GM10266 (cell line): Measurements from ENCODE around the gene SH3RF1.
A peak's percentile ranks its signal among the peaks of the same experiment; 100 is the strongest.

Experiments
- DNase-seq: peaks from one replicate; pipeline ENCODE4 v3.0.0; 2012; ENCODE audit errors: extremely low spot score
- CTCF ChIP-seq: IDR thresholded peaks from 2 replicates; pipeline ENCODE4 v1.5.1; 2012; ENCODE audit warnings: mild to moderate bottlenecking, low read depth; ENCODE audit not compliant: control insufficient read depth, insufficient read depth; ENCODE audit errors: missing control alignments

The SH3RF1 gene

DNA sequence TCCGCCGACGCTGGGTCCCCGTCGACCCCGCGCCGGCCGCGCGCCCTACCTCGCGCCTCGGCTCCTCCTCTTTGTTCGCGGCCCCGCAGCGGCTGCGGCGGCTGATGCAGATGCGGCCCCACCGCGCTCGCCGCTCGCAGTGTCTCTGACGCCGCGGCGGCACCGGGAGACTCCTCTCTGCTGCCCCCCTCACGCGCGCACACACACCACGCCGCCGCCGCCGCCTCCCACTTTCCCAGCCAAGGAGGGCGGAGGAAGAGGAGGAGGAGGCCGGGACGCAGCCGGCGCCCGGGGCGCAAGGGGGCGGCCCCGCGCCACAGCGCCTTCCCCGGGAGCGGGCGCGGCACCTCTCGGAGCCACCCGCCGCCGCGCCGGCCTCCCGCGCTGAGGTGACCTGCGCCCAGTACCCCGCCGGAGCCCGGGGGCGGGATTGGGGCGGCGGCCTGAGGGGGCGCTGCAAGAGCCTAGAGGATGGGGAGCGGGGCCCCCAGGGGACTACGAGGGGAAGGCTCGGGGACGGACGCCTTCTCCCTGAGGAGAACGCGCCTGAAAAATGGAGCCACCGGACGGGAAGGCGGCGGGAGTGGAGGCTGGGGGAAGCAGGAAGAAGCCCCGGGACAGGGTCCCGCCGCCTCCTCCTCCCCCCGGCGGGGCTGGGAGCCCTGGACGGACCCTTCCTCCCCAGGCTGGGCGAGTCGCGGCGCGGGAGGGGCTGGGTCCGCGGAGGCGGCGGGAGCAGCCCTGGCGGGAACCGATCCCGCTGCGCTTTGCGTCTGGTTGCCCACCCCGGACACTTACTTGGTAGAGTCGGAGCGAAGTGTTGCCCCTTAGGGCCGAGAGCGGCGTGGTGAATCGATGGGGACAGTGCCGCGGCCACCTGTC lies at the start of gene SH3RF1:
SH3RF1 (minus strand) TSS at position 147 of the 882 bp plus-strand sequence. CDS start 1,744 bp downstream, outside the sequence.
- peak; percentile 83 for DNase-seq
- peak; percentile 25 for TF ChIP-seq CTCF

DNA sequence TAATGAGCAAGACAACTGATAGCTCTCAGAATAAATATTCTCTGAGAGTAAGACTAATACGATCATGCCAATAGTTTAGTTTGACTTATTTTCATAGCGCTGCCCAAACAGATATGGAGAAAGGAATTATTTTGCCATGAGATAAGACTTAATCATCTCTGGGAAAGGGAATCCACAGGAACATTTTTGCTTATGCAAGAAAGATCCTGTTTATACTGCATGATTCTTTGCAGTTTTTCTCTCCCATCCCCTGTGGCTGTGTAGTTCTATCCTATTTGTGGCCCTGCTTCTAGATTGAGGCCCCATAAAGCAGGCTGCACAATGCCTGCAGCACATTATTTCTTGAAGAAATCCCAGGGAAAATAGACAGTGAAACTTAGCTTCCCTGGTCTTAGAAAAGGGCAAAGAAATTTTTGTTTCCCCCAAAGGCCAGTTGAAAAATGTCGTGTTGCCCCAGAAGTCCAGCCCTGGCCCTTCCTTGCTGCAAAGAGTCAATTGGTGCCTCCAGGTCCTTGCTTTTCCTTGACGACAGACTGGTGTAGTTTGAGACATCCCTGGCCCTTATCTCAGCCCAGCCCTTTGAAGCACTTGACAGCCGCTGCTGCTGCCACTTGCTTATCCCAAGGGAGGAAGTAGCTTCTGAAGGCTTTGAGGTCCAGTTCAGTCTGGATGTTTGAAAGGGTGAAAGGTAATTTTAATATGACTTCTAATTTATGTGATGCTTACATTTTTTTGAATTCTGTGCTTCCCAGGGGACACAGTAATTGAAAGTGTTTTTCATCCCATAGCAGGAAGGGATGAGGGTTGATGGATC lies 45.0 kb upstream of the SH3RF1 start:
- no peak for DNase-seq
- TF ChIP-seq CTCF, result no peak

DNA sequence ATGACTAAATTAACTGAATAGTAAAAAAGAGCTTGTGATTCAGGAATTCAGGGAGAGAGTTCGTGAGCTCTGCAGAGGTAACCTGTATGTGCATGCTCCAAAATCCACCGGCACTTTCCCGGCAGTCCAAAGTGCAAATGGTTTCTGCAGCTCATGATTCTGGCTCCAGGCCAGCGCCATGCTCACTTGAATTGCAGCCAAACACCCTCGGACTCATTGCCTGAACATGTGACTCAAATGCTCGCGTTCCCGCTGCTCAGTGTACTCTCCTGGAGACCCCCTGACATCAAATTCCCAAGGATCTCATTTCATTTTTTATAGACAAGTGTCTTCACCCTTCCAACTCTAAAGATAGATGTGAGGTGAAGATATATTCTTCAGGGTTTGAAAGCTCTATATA lies 44.1 kb upstream of the SH3RF1 start:
- no peak for DNase-seq
- TF ChIP-seq CTCF, result no peak

- TF ChIP-seq CTCF, result no peak
- no peak for DNase-seq
Observed at GRCh38 chr4:169313732-169314131, 43.0 kb upstream of the SH3RF1 start.

GRCh38 chr4:169312690-169313422 lies 42.1 kb upstream of the SH3RF1 start:
- TF ChIP-seq CTCF, result no peak
- no peak for DNase-seq

- DNase-seq, result peak; percentile 62
- peak; percentile 40 for TF ChIP-seq CTCF
Observed at GRCh38 chr4:169311643-169312365, 41.0 kb upstream of the SH3RF1 start.
